IMR-90 (cell line): ENCODE results near the gene STPG1. TPM values are rescaled to one million over a fixed set of nuclear protein-coding genes. Genes with fewer than 3 reads are reported as not detected.

ENCODE experiments used
- ATAC-seq: fragments of 200-7000 bp; cut with Tn5 transposase; 2 replicates; pipeline ENCODE4 v1.9.1; 2020; ENCODE audit warnings: low read depth, mild to moderate bottlenecking, moderate library complexity
- BruUV-seq: library from RNA; stranded (reverse); fragments of 400-500 nt; replicated peaks from 2 replicates; lab custom pipeline; 2021; lab: Mats Ljungman, UMichigan
- CTCF ChIA-PET: fragments of 300-600 bp; formaldehyde crosslinking; extraction: SDS; loops from one replicate; lab custom pipeline; 2021; ENCODE audit warnings: antibody characterized with exemption; lab: Yijun Ruan, JAX
- POLR2A ChIA-PET: fragments of 300-600 bp; sonication (Branson Sonifier 250); formaldehyde crosslinking; loops from one replicate; lab custom pipeline; 2022; ENCODE audit warnings: antibody characterized with exemption; ENCODE audit not compliant: unreplicated experiment; lab: Charles Lee
- DNase-seq: peaks from one replicate; pipeline ENCODE4 v3.0.0; 2013
- H2AFZ ChIP-seq: replicated peaks from 2 replicates; pipeline ENCODE3; 2013; ENCODE audit warnings: low read length, mild to moderate bottlenecking; ENCODE audit not compliant: poor library complexity
- H2AK5ac ChIP-seq: 2 replicates; pipeline ENCODE4 v1.6.1; 2013; ENCODE audit warnings: low read depth, low read length, inconsistent platforms
- H2AK9ac ChIP-seq: replicated peaks from 2 replicates; pipeline ENCODE3; 2013; ENCODE audit warnings: mild to moderate bottlenecking, low read depth, low read length, moderate library complexity; ENCODE audit not compliant: poor library complexity
- H2BK120ac ChIP-seq: 2 replicates; pipeline ENCODE4 v1.6.1; 2013; ENCODE audit warnings: low read depth, low read length, inconsistent platforms
- H2BK15ac ChIP-seq: 3 replicates; pipeline ENCODE4 v1.6.1; 2013; ENCODE audit warnings: low read depth, low read length, inconsistent platforms
- H2BK20ac ChIP-seq: 2 replicates; pipeline ENCODE4 v1.6.1; 2013; ENCODE audit warnings: low read depth, mild to moderate bottlenecking, inconsistent platforms, low read length, moderate library complexity
- H2BK5ac ChIP-seq: 2 replicates; pipeline ENCODE4 v1.6.1; 2013; ENCODE audit warnings: mild to moderate bottlenecking, low read depth, low read length, inconsistent platforms; ENCODE audit not compliant: poor library complexity, severe bottlenecking
- H3K14ac ChIP-seq: replicated peaks from 2 replicates; pipeline ENCODE4 v1.6.1; 2013; ENCODE audit warnings: low read depth, low read length, inconsistent platforms
- H3K18ac ChIP-seq: 2 replicates; pipeline ENCODE4 v1.6.1; 2013; ENCODE audit warnings: low read depth, low read length, control low read depth
- H3K23ac ChIP-seq: 2 replicates; pipeline ENCODE4 v1.6.1; 2013; ENCODE audit warnings: low read depth, low read length, inconsistent platforms
- H3K27ac ChIP-seq: 2 replicates; pipeline ENCODE4 v1.5.1; 2013; ENCODE audit warnings: mild to moderate bottlenecking, control low read depth, low read length; ENCODE audit not compliant: insufficient read depth
- H3K27me3 ChIP-seq: 2 replicates; pipeline ENCODE4 v1.6.1; 2013; ENCODE audit warnings: low read length; ENCODE audit not compliant: control insufficient read depth, insufficient read depth
- H3K36me3 ChIP-seq: 2 replicates; pipeline ENCODE4 v1.6.1; 2013; ENCODE audit warnings: low read length, mixed read lengths; ENCODE audit not compliant: control insufficient read depth, insufficient read depth
- H3K4ac ChIP-seq: 2 replicates; pipeline ENCODE4 v1.6.1; 2013; ENCODE audit warnings: low read depth, low read length, inconsistent platforms
- H3K4me1 ChIP-seq: 2 replicates; pipeline ENCODE4 v1.6.1; 2013; ENCODE audit warnings: low read length, mixed read lengths; ENCODE audit not compliant: control insufficient read depth, insufficient read depth
- H3K4me2 ChIP-seq: 2 replicates; pipeline ENCODE4 v1.6.1; 2013; ENCODE audit warnings: low read depth, mild to moderate bottlenecking, control low read depth, low read length, moderate library complexity
- H3K4me3 ChIP-seq: 2 replicates; pipeline ENCODE4 v1.5.1; 2013; ENCODE audit warnings: low read depth, mild to moderate bottlenecking, control low read depth, low read length, moderate library complexity; ENCODE audit not compliant: insufficient read depth
- H3K56ac ChIP-seq: 2 replicates; pipeline ENCODE4 v1.6.1; 2013; ENCODE audit warnings: low read length, inconsistent platforms; ENCODE audit not compliant: insufficient read depth; ENCODE audit errors: extremely low read depth
- H3K79me1 ChIP-seq, 2 experiments: 2 replicates each; pipeline ENCODE4 v1.6.1; 2013; ENCODE audit warnings: low read length in 2 of 2, inconsistent platforms in 1 of 2, low read depth in 1 of 2
- H3K9ac ChIP-seq: 2 replicates; pipeline ENCODE4 v1.6.1; 2013; ENCODE audit warnings: low read depth, low read length, control low read depth
- H3K9me1 ChIP-seq: 2 replicates; pipeline ENCODE4 v1.6.1; 2013; ENCODE audit warnings: low read length, inconsistent platforms; ENCODE audit not compliant: insufficient read depth
- H3K9me3 ChIP-seq: 2 replicates; pipeline ENCODE4 v1.6.1; 2013; ENCODE audit warnings: low read length; ENCODE audit not compliant: control insufficient read depth, insufficient read depth
- H4K20me1 ChIP-seq: 2 replicates; pipeline ENCODE4 v1.6.1; 2013; ENCODE audit warnings: low read length, inconsistent platforms; ENCODE audit not compliant: insufficient read depth
- H4K5ac ChIP-seq: 2 replicates; pipeline ENCODE4 v1.6.1; 2013; ENCODE audit warnings: mild to moderate bottlenecking, low read depth, low read length, control low read depth
- H4K8ac ChIP-seq, 2 experiments: 2 replicates each; pipeline ENCODE4 v1.6.1; 2013; ENCODE audit warnings: low read depth in 2 of 2, low read length in 2 of 2, control low read depth in 1 of 2, inconsistent platforms in 1 of 2
- H4K91ac ChIP-seq: 2 replicates; pipeline ENCODE4 v1.6.1; 2013; ENCODE audit warnings: low read depth, low read length, inconsistent platforms; ENCODE audit not compliant: insufficient read depth
- BHLHE40 ChIP-seq: fragments of 150-350 bp; IDR thresholded peaks from 2 replicates; pipeline ENCODE4 v1.6.1; 2016; ENCODE audit warnings: mild to moderate bottlenecking, low read depth, low read length
- CEBPB ChIP-seq: IDR thresholded peaks from 2 replicates; pipeline ENCODE4 v1.6.1; 2012; ENCODE audit warnings: low read depth, low read length, improper control_type of control experiment
- CHD1 ChIP-seq: IDR thresholded peaks from 2 replicates; pipeline ENCODE4 v1.6.1; 2012; ENCODE audit warnings: low read depth, low read length, improper control_type of control experiment
- CTCF ChIP-seq: conservative IDR thresholded peaks from 2 replicates; pipeline ENCODE4 v1.5.1; 2012; ENCODE audit warnings: mild to moderate bottlenecking, low read depth, low read length, improper control_type of control experiment
- FOS ChIP-seq: fragments of 150-350 bp; IDR thresholded peaks from 2 replicates; pipeline ENCODE4 v1.6.1; 2016; ENCODE audit warnings: low read depth, low read length
- MAFK ChIP-seq: IDR thresholded peaks from 2 replicates; pipeline ENCODE4 v1.6.1; 2012; ENCODE audit warnings: low read depth, low read length, improper control_type of control experiment
- MAZ ChIP-seq: IDR thresholded peaks from 2 replicates; pipeline ENCODE4 v1.6.1; 2012; ENCODE audit warnings: low read depth, mild to moderate bottlenecking, low read length, improper control_type of control experiment, moderate library complexity, borderline replicate concordance
- MXI1 ChIP-seq: IDR thresholded peaks from 2 replicates; pipeline ENCODE4 v1.6.1; 2012; ENCODE audit warnings: low read depth, mild to moderate bottlenecking, low read length, moderate library complexity, borderline replicate concordance
- NFE2L2 ChIP-seq: fragments of 150-350 bp; IDR thresholded peaks from 2 replicates; pipeline ENCODE4 v1.6.1; 2016; ENCODE audit warnings: low read depth, mild to moderate bottlenecking, low read length
- POLR2A ChIP-seq: IDR thresholded peaks from 2 replicates; pipeline ENCODE4 v1.6.1; 2012; ENCODE audit warnings: mild to moderate bottlenecking, low read depth, low read length
- RAD21 ChIP-seq: IDR thresholded peaks from 2 replicates; pipeline ENCODE4 v1.6.1; 2012; ENCODE audit warnings: low read length, improper control_type of control experiment
- RCOR1 ChIP-seq: IDR thresholded peaks from 2 replicates; pipeline ENCODE4 v1.6.1; 2012; ENCODE audit warnings: mild to moderate bottlenecking, low read length, improper control_type of control experiment; ENCODE audit not compliant: insufficient replicate concordance
- RFX5 ChIP-seq: IDR thresholded peaks from 2 replicates; pipeline ENCODE4 v1.8.0; 2012; ENCODE audit warnings: low read depth, mild to moderate bottlenecking, low read length, moderate library complexity
- SMC3 ChIP-seq: fragments of 150-350 bp; IDR thresholded peaks from 2 replicates; pipeline ENCODE4 v1.6.1; 2016; ENCODE audit warnings: low read depth, mild to moderate bottlenecking, antibody characterized with exemption, low read length, moderate library complexity
- USF2 ChIP-seq: fragments of 150-350 bp; IDR thresholded peaks from 2 replicates; pipeline ENCODE4 v1.6.1; 2017; ENCODE audit warnings: mild to moderate bottlenecking, antibody characterized with exemption, low read length, low read depth
- WGBS, 2 experiments: methylation state at CpG; one replicate each; pipeline versions ENCODE4 v1.1.5 to v1.1.7; 2013; ENCODE audit warnings: missing lambda C conversion rate in 2 of 2; ENCODE audit not compliant: insufficient read length in 1 of 2; ENCODE audit errors: extremely low coverage in 2 of 2; 5-methylcytosine and 5-hydroxymethylcytosine counted together
- dilution Hi-C: fragments of 300-500 bp; cut with HindIII; formaldehyde crosslinking; loops from one replicate; pipeline ENCODE4 v1.14.3; 2018; ENCODE audit warnings: low sequenced_read_pairs; ENCODE audit not compliant: unreplicated experiment
- in situ Hi-C: fragments of 300-500 bp; cut with MboI; formaldehyde crosslinking; loops from 3 replicates; pipeline ENCODE4 v1.14.3; 2019; ENCODE audit warnings: low sequenced_read_pairs, inconsistent platforms, mixed read lengths
- intact Hi-C: fragments of 100-400 bp; cut with micrococcal nuclease; formaldehyde crosslinking; loops from 2 replicates; pipeline ENCODE4 v1.10.0; 2022
- polyA plus RNA-seq, 3 experiments: library from polyadenylated mRNA; depleted of rRNA; stranded (reverse); fragments of >200 nt; gene quantifications; 2 replicates each; pipeline ENCODE4 v1.2.3, GENCODE V29; 2012; ENCODE audit warnings: low replicate concordance in 1 of 3
- total RNA-seq: library from RNA; depleted of rRNA; stranded (reverse); fragments of >200 nt; gene quantifications from 2 replicates; pipeline ENCODE4 v1.2.3, GENCODE V29; 2012
- TF ChIP-seq, protein P1 (sequence below): fragments of 150-350 bp; IDR thresholded peaks from 2 replicates; pipeline ENCODE4 v1.6.1; 2016; ENCODE audit warnings: low read depth, mild to moderate bottlenecking, low read length, moderate library complexity, borderline replicate concordance

The STPG1 gene
- total and polyA plus RNA-seq, 2 of the 4 experiments (the other 2 are of a cell fraction): 3.0 to 6.5 TPM

DNA sequence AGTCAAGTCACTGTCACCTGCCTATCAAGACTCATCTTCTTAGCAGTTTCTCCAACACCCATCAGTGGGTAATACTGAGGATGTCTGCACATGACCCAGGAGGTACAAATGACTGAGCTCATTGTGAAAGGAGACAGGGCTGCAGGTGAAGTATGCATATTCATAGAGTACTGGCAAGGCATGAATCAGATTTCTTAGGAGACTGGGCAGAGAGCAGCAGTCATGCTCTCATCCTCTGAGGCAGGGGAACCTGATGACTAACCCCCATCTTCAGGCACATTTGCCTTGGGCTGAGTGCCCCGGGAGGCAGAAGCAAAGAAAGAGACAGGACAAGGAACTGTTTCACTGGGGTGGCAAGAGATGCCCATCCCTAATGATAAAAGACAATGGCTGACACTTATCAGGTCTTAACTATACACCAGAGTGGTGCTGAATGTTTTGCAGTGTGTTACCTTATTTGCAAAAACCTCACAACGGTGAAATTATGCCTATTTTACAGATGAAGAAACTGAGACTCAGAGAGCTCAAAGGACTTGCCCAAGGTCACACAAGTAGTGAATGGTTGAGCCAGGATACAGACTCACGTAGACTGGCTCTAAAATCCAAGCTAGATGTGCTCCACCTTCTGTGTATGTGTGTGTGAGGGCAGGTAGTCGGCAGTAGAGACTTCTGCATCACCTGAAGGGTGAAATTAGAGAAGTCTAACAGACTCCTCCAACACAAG is 103.7 kb downstream of the STPG1 start:
- H3K56ac ChIP-seq: no peak overlapping the region
- dilution Hi-C loops: no loop called here
- no peak overlapping the region for H3K4me2 ChIP-seq
- H3K4ac ChIP-seq: no peak overlapping the region
- no peaks in the 10 kb centered on the region for H3K9me3 ChIP-seq
- no peak overlapping the region for H4K8ac ChIP-seq
- TF ChIP-seq SMC3: no peak
- no peak for TF ChIP-seq CEBPB
- TF ChIP-seq, protein P1, sequence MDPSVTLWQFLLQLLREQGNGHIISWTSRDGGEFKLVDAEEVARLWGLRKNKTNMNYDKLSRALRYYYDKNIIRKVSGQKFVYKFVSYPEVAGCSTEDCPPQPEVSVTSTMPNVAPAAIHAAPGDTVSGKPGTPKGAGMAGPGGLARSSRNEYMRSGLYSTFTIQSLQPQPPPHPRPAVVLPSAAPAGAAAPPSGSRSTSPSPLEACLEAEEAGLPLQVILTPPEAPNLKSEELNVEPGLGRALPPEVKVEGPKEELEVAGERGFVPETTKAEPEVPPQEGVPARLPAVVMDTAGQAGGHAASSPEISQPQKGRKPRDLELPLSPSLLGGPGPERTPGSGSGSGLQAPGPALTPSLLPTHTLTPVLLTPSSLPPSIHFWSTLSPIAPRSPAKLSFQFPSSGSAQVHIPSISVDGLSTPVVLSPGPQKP: no peak
- no peak for TF ChIP-seq NFE2L2
- no peak for TF ChIP-seq USF2
- no peak for TF ChIP-seq BHLHE40
- no peak for TF ChIP-seq RAD21
- no peak for TF ChIP-seq MXI1
- no peak for TF ChIP-seq FOS
- no peak for TF ChIP-seq RFX5
- TF ChIP-seq RCOR1: no peak
- TF ChIP-seq POLR2A: no peak
- no peak for TF ChIP-seq CTCF
- no peak for TF ChIP-seq MAFK
- TF ChIP-seq MAZ: no peak
- no peak for TF ChIP-seq CHD1
- no TSS peak for BruUV-seq
- ATAC-seq: no peak; the same call in 1 of the 2 replicates
- H2BK5ac ChIP-seq: no peak overlapping the region
- H3K27me3 ChIP-seq: peaks cover 36% of the 10 kb centered on the region
- H3K4me1 ChIP-seq: no peaks in the 10 kb centered on the region
- 71% methylated on average over 1 of the region's 4 CpGs; no CpG with 5 or more reads in 1 of the 2 experiments for WGBS, 2 experiments
- H3K9me1 ChIP-seq: no peaks in the 10 kb centered on the region
- ChIA-PET CTCF (no interaction called here), POLR2A (no interaction called here)
- no peak overlapping the region for H4K91ac ChIP-seq
- no peak overlapping the region for H3K14ac ChIP-seq
- no peak overlapping the region for H4K5ac ChIP-seq
- DNase-seq: peak; percentile 33
- no peak overlapping the region for H2BK120ac ChIP-seq
- H3K4me3 ChIP-seq: no peak overlapping the region
- H2AK9ac ChIP-seq: no peak overlapping the region
- intact Hi-C loops: loop anchor here (5.0 kb wide), 1 partner anchor 108 kb away; no protein-coding TSS in a partner anchor
- no peaks in the 10 kb centered on the region for H4K20me1 ChIP-seq
- no peak overlapping the region for H2BK15ac ChIP-seq
- H3K79me1 ChIP-seq: no peaks in the 10 kb centered on the region
- no peak overlapping the region for H3K18ac ChIP-seq
- no peak overlapping the region for H2BK20ac ChIP-seq
- H3K36me3 ChIP-seq: no peaks in the 10 kb centered on the region
- H3K27ac ChIP-seq: no peak overlapping the region
- H2AFZ ChIP-seq: no peak overlapping the region
- H3K9ac ChIP-seq: no peak overlapping the region
- H3K23ac ChIP-seq: no peak overlapping the region
- no peak overlapping the region for H2AK5ac ChIP-seq
- in situ Hi-C loops: no loop called here
